ENCODE data around the gene SLC38A8. TPM values are rescaled to one million over a fixed set of nuclear protein-coding genes. Genes with fewer than 3 reads are reported as not detected.

The SLC38A8 gene
- polyA plus RNA-seq, 1 donor from 2014 or later = not detected

- H3K9ac ChIP-seq (ENCODE audit: low read length) = no peak overlapping the region
- TF ChIP-seq CTCF (IDR thresholded peaks at IDR 0.05; ENCODE audit: poor library complexity, severe bottlenecking) (peak; percentile 30), TAF1 (IDR thresholded peaks at IDR 0.05; ENCODE audit: low read depth) (no peak), SMC3 (conservative IDR thresholded peaks at IDR 0.05; ENCODE audit: poor library complexity) (peak; percentile 44)
Measured at GRCh38 chr16:84044118-84044488, 1.5 kb upstream of the SLC38A8 start.

GRCh38 chr16:84043486-84044117 is 1.0 kb upstream of the SLC38A8 start:
- no peaks in the 10 kb centered on the region for H3K9me3 ChIP-seq (ENCODE audit: low read length)
- H3K9me2 ChIP-seq (ENCODE audit: insufficient read depth, low read length) = no peaks in the 10 kb centered on the region
- H3K4me2 ChIP-seq (ENCODE audit: low read length) = no peak overlapping the region
- no peak overlapping the region for H3K27ac ChIP-seq (ENCODE audit: low read length)
- no peak overlapping the region for H2AFZ ChIP-seq (ENCODE audit: low read depth, low read length)
- H3F3A ChIP-seq (ENCODE audit: insufficient read depth, low read length, poor library complexity, severe bottlenecking) = no peaks in the 10 kb centered on the region
- no peaks in the 10 kb centered on the region for H3K36me3 ChIP-seq (ENCODE audit: insufficient read depth, low read length)
- no peaks in the 10 kb centered on the region for H4K20me1 ChIP-seq (ENCODE audit: insufficient read depth)
- no peak overlapping the region for H3K9ac ChIP-seq (ENCODE audit: low read length)
- H3K4me3 ChIP-seq (ENCODE audit: low read length) = no peak overlapping the region
- no peaks in the 10 kb centered on the region for H3K27me3 ChIP-seq (ENCODE audit: insufficient read depth, low read depth, low read length)
- TF ChIP-seq TAF1 (IDR thresholded peaks at IDR 0.05; ENCODE audit: low read depth) (no peak), EZH2 (IDR thresholded peaks at IDR 0.05; ENCODE audit: borderline replicate concordance, insufficient read depth, low read length, poor library complexity, severe bottlenecking) (no peak), EP300 (conservative IDR thresholded peaks at IDR 0.05; ENCODE audit: poor library complexity, severe bottlenecking) (no peak), SMC3 (conservative IDR thresholded peaks at IDR 0.05; ENCODE audit: poor library complexity) (no peak), MXI1 (conservative IDR thresholded peaks at IDR 0.05; ENCODE audit: poor library complexity, severe bottlenecking) (no peak)
- H3K79me2 ChIP-seq (replicated peaks; ENCODE audit: insufficient read depth, low read length) = no peaks in the 10 kb centered on the region

More at GRCh38 chr16:84044118-84044488, 1.5 kb upstream of the SLC38A8 start:
- H3K9me3 ChIP-seq (ENCODE audit: low read length) = no peaks in the 10 kb centered on the region
- no peaks in the 10 kb centered on the region for H3K79me2 ChIP-seq (replicated peaks; ENCODE audit: insufficient read depth, low read length)
- H3K4me2 ChIP-seq (ENCODE audit: low read length) = no peak overlapping the region
- H3K36me3 ChIP-seq (ENCODE audit: insufficient read depth, low read length) = no peaks in the 10 kb centered on the region
- no peaks in the 10 kb centered on the region for H4K20me1 ChIP-seq (ENCODE audit: insufficient read depth)
- H2AFZ ChIP-seq (ENCODE audit: low read depth, low read length) = no peak overlapping the region
- no peaks in the 10 kb centered on the region for H3F3A ChIP-seq (ENCODE audit: insufficient read depth, low read length, poor library complexity, severe bottlenecking)
- H3K27me3 ChIP-seq (ENCODE audit: insufficient read depth, low read depth, low read length) = no peaks in the 10 kb centered on the region
- H3K4me3 ChIP-seq (ENCODE audit: low read length) = no peak overlapping the region
- no peak overlapping the region for H3K27ac ChIP-seq (ENCODE audit: low read length)
- H3K9me2 ChIP-seq (ENCODE audit: insufficient read depth, low read length) = no peaks in the 10 kb centered on the region

GRCh38 chr16:84042879-84043485 is 387 bp upstream of the SLC38A8 start:
- no peaks in the 10 kb centered on the region for H3F3A ChIP-seq (ENCODE audit: insufficient read depth, low read length, poor library complexity, severe bottlenecking)
- no peaks in the 10 kb centered on the region for H4K20me1 ChIP-seq (ENCODE audit: insufficient read depth)
- no peak overlapping the region for H3K4me3 ChIP-seq (ENCODE audit: low read length)
- no peaks in the 10 kb centered on the region for H3K9me2 ChIP-seq (ENCODE audit: insufficient read depth, low read length)
- H3K4me2 ChIP-seq (ENCODE audit: low read length) = no peak overlapping the region
- no peaks in the 10 kb centered on the region for H3K9me3 ChIP-seq (ENCODE audit: low read length)
- H2AFZ ChIP-seq (ENCODE audit: low read depth, low read length) = no peak overlapping the region
- TF ChIP-seq REST (IDR thresholded peaks at IDR 0.05; ENCODE audit: borderline replicate concordance) (no peak), EZH2 (IDR thresholded peaks at IDR 0.05; ENCODE audit: borderline replicate concordance, insufficient read depth, low read length, poor library complexity, severe bottlenecking) (no peak), CTCF (IDR thresholded peaks at IDR 0.05; ENCODE audit: poor library complexity, severe bottlenecking) (no peak), EP300 (conservative IDR thresholded peaks at IDR 0.05; ENCODE audit: poor library complexity, severe bottlenecking) (no peak), SMC3 (conservative IDR thresholded peaks at IDR 0.05; ENCODE audit: poor library complexity) (no peak), TAF1 (IDR thresholded peaks at IDR 0.05; ENCODE audit: low read depth) (no peak), POLR2AphosphoS5 (IDR thresholded peaks at IDR 0.05) (no peak), RAD21 (conservative IDR thresholded peaks at IDR 0.05) (no peak), MXI1 (conservative IDR thresholded peaks at IDR 0.05; ENCODE audit: poor library complexity, severe bottlenecking) (no peak)
- H3K79me2 ChIP-seq (replicated peaks; ENCODE audit: insufficient read depth, low read length) = no peaks in the 10 kb centered on the region
- no peaks in the 10 kb centered on the region for H3K27me3 ChIP-seq (ENCODE audit: insufficient read depth, low read depth, low read length)
- no peaks in the 10 kb centered on the region for H3K36me3 ChIP-seq (ENCODE audit: insufficient read depth, low read length)
- no peak overlapping the region for H3K9ac ChIP-seq (ENCODE audit: low read length)
- H3K27ac ChIP-seq (ENCODE audit: low read length) = no peak overlapping the region
